Prostate gland (tissue), 2 donors: ENCODE results near the gene ELMO1.

ENCODE experiments used
- POLR2A ChIP-seq: fragments of 450-650 bp; IDR thresholded peaks from one replicate; pipeline ENCODE4 v1.6.1; 2016; ENCODE audit warnings: antibody characterized with exemption, mild to moderate bottlenecking
- TF ChIP-seq, protein P1 (sequence below), 4 experiments: fragments of 200-600 bp in 2 of 4; fragments of 450-650 bp in 2 of 4; sonication (generic) in 2 of 4; IDR thresholded peaks; 1 replicate in 3 of 4; 2 replicates in 1 of 4; pipeline ENCODE4 v1.5.1; 2016 to 2019; ENCODE audit warnings: antibody characterized with exemption in 4 of 4, mild to moderate bottlenecking in 2 of 4, moderate library complexity in 2 of 4

DNA sequence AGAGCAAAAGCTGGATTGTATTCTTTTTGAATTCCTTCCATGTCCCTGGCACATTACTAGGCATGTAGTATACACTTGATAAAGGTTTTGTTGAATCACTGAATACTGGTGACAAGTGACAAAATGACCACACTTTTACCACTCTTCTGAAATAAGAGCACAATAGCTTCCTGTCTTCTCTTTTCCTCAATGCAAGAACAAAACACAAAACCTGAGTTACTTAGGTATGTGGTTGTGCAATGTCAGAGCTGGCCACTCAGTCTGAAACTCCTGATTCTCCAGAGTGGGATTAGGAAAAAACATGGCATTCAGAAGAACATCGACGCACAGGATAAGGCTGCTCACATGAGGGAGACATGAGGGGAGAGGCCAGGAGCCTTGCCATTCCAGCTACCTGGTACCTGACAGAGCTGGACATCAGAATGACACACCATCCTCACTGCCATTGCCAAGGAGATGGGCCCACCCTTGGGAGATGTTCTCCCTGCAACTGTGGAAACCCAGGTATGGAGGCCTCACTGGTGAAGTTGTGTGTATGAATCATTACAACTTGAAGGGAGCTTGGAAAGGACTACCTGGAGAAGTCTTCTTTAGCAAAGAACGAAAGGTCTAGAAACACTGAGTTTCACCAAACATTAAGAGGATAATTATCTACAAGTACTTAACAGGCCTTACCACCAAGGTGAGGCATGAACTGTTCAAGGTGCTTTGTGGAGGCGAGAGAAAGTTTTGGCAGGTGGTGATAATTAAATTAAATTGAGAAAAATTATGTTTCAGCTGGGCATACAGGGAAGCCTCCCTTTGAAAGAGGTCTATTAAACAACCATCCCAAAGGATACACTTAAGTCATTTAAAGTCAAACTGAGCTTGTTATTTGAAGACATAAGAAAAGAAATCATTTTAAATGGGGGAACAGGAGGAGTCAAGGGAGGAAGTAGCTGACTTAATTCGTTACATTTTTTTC lies 477.8 kb downstream of the ELMO1 start:
- TF ChIP-seq, protein P1, sequence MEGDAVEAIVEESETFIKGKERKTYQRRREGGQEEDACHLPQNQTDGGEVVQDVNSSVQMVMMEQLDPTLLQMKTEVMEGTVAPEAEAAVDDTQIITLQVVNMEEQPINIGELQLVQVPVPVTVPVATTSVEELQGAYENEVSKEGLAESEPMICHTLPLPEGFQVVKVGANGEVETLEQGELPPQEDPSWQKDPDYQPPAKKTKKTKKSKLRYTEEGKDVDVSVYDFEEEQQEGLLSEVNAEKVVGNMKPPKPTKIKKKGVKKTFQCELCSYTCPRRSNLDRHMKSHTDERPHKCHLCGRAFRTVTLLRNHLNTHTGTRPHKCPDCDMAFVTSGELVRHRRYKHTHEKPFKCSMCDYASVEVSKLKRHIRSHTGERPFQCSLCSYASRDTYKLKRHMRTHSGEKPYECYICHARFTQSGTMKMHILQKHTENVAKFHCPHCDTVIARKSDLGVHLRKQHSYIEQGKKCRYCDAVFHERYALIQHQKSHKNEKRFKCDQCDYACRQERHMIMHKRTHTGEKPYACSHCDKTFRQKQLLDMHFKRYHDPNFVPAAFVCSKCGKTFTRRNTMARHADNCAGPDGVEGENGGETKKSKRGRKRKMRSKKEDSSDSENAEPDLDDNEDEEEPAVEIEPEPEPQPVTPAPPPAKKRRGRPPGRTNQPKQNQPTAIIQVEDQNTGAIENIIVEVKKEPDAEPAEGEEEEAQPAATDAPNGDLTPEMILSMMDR (IDR thresholded peaks at IDR 0.05): no peak
- no peak for TF ChIP-seq POLR2A
